Stimulated activated CD4-positive, alpha-beta T cell treated with anti-CD3 and anti-CD28 coated beads, Interleukin-15, amount 100 ng/mL, for 48 hours (primary cell): ENCODE data around the gene ERF.

Experiments used
- DNase-seq, 2 donors: peaks; one replicate each; pipeline ENCODE4 v3.0.0-alpha.2; 2020; ENCODE audit warnings: low read depth in 2 of 2

The ERF gene

GRCh38 chr19:42242069-42242511 lies 12.8 kb downstream of the ERF start:
- DNase-seq = no peak

- no peak for DNase-seq
Observed at GRCh38 chr19:42241279-42241678, 13.6 kb downstream of the ERF start.

DNA sequence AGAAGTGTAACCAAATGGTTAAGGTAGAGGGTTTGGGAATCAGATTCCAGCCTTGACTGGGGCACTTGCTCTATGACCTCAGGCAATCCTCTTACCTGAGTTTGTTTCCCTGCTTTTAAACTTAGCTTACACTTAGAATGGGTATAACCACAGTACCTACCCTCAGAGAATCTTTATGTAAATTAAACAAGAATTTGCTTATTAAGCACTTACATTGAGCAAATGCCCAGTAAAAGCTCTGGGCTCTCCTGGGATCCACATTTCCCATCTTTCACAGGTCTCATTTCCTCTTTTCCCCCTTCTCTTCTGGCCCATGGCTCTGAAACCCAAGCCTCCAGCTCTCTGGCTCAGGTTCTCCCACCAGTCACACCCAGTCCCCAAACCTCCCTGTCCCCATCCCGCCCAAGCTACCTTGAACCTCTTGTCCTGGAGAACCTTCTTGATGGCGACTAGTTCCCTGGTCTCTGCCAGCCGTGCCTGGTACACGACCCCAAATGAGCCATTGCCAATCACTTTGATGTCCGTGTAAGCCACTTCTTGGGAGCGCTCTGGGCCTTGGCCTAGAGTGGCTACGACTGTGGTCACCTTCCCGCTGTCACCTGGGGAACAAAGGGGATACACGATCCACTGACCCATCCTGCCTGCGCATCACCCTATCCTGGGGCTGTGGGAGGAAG lies 15.2 kb downstream of the ERF start:
- no peak for DNase-seq

DNA sequence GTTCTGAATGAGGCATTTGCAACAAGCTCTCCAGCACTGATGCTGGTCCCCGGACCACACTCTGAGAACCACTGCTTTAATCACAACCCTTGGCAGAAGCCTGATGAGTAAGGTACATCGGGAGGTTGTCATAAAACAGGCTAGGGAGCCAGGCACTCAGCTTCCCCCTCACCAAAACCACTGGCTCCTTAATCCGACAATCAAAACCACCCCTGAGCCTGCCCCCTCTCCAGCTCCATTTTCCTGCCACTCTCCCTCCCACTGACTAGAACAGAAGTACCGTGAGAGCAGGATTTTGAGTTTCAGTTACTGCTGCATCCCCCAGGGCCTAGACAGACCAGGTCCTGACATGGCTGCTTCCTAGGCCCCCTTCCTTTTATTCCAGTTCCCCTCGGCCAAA lies 19.7 kb downstream of the ERF start:
- no peak for DNase-seq

GRCh38 chr19:42234364-42234763 lies 20.6 kb downstream of the ERF start:
- DNase-seq = no peak

GRCh38 chr19:42233678-42234292 lies 21.1 kb downstream of the ERF start:
- no peak for DNase-seq

GRCh38 chr19:42233106-42233505 lies 21.8 kb downstream of the ERF start:
- no peak for DNase-seq

- no peak for DNase-seq
Observed at GRCh38 chr19:42232435-42232834, 22.5 kb downstream of the ERF start.

- DNase-seq = no peak
Observed at GRCh38 chr19:42230571-42230970, 24.4 kb downstream of the ERF start.

- no peak for DNase-seq
Observed at GRCh38 chr19:42229855-42230351, 25.0 kb downstream of the ERF start.

DNA sequence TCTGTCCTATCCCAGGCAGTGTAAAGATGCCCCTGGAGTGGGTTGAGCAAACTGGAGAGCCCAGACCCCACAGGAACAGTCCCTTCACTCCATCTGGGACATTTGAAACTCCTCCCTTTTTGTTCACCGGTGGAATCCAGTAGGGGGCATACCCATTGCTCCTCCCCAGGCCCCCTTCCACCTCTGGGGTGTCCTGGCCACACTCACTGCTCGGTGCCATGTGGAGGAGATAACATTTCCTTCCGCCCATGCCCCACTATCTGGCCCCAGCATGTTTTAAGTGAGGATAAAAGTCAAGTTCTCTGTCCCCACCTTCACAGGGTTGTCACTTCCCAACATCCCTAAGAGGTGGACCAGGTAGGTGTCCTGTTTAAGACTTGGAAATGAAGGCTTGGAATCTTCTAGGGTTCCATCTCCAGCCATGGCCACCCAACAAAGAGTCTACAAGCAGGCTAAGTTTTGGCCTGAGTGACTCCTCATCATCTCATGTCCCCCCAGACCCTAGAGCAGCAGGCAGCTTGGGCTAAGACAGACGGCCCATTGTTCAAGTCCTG lies 25.6 kb downstream of the ERF start:
- DNase-seq = no peak

GRCh38 chr19:42228641-42229040 lies 26.3 kb downstream of the ERF start:
- DNase-seq = no peak

- DNase-seq = no peak
Observed at GRCh38 chr19:42226886-42227285, 28.0 kb downstream of the ERF start.

DNA sequence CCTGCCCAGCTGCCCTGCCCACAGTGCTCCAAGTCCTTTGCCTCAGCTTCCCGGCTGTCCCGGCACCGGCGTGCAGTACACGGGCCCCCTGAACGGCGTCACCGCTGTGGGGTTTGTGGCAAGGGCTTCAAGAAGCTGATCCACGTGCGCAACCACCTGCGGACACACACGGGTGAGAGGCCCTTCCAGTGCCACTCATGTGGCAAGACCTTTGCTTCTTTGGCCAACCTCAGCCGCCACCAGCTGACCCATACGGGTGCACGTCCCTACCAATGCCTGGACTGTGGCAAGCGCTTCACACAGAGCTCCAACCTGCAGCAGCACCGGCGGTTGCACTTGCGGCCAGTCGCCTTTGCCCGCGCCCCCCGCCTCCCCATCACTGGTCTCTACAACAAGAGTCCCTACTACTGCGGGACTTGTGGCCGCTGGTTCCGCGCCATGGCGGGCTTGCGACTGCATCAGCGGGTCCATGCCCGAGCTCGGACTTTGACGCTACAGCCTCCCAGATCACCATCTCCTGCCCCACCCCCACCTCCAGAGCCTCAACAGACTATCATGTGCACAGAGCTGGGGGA lies 29.1 kb downstream of the ERF start:
- no peak for DNase-seq

DNA sequence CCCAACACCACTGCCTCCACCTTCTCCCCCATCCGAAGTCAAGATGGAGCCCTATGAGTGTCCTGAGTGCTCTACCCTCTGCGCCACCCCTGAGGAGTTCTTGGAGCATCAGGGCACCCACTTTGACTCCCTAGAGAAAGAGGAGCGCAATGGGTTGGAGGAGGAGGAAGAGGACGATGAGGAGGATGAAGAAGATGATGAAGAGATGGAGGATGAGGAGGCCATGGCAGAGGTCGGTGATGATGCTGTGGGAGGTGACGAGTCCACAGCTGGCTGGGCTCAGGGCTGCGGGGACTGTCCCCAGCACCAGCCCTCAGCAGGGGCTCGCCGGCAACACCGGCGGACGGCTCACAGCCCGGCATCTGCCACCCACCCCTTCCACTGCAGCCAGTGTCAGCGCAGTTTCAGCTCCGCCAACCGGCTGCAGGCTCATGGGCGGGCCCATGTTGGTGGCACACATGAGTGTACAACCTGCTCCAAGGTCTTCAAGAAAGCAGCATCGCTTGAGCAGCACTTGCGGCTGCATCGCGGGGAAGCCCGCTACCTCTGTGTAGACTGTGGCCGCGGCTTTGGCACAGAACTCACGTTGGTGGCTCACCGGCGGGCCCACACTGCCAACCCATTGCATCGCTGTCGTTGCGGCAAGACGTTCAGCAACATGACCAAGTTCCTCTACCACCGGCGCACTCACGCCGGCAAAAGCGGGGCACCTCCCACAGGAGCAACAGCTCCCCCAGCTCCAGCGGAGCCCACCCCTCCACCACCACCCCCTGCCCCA lies 29.8 kb downstream of the ERF start:
- DNase-seq = no peak

- no peak for DNase-seq
Observed at GRCh38 chr19:42220751-42221097, 34.2 kb downstream of the ERF start.

- DNase-seq = peak; percentile 97
Observed at GRCh38 chr19:42219812-42220750, 34.8 kb downstream of the ERF start, which contains the start of gene ZNF526. Gene ZNF526, plus strand, starts transcription at chr19:42220312. Its CDS starts 4,092 bp downstream, at chr19:42224404.

- DNase-seq = peak; percentile 99 to 100
Observed at GRCh38 chr19:42217520-42218437, 37.1 kb downstream of the ERF start, which contains the start of gene DEDD2. Gene DEDD2, minus strand, starts transcription at chr19:42217677. Its CDS starts 670 bp downstream, at chr19:42217007.

GRCh38 chr19:42216653-42217519 lies 38.0 kb downstream of the ERF start:
- no peak for DNase-seq
